ENCODE data around the gene SOCS7.

DNA sequence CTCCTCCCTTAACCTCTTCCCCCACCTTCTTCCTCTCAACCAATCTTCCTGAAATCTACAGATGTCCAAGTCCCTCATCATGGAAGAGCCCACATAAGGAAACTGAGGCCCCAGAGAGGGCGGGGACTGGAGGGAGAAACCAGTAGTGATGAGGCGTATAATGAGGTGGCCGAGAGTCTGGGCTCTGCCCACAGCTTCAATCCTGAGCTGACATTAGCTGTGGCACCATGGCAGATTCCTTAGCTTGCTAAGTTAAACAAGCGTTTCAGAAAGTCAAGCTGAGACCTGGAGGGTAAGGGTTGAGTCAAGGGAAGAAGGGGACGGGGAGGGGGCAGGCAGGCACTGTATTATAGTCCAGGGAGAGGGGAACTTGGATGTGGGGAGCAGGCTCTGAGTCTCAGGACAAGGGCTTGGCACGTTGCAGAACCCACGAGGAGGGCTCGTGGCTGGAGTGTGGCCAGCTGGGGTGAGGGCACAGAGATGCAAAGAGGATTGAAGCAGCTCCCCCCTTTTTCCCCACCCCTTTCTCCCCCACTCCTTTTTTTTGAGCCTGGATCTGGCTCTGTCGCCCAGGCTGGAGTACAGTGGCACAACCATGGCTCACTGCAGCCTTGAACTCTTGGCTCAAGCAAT, 89.9 kb downstream of the SOCS7 start:
- TF ChIP-seq RARB (CRISPR knock-in tag; IDR thresholded peaks at IDR 0.05) (no peak), GLIS3 (CRISPR knock-in tag; IDR thresholded peaks at IDR 0.05) (no peak), ARNTL (CRISPR knock-in tag; IDR thresholded peaks at IDR 0.05; ENCODE audit: borderline replicate concordance, low read depth) (no peak), PPARA (CRISPR knock-in tag; IDR thresholded peaks at IDR 0.05; ENCODE audit: borderline replicate concordance) (no peak), CSDC2 (CRISPR knock-in tag; IDR thresholded peaks at IDR 0.05) (no peak), TCF4 (CRISPR knock-in tag; IDR thresholded peaks at IDR 0.05; ENCODE audit: borderline replicate concordance) (no peak), ZFP30 (CRISPR knock-in tag; IDR thresholded peaks at IDR 0.05) (no peak), ISL1 (CRISPR knock-in tag; IDR thresholded peaks at IDR 0.05) (no peak), OSR1 (CRISPR knock-in tag; IDR thresholded peaks at IDR 0.05) (no peak)
- TF ChIP-seq, protein P1, sequence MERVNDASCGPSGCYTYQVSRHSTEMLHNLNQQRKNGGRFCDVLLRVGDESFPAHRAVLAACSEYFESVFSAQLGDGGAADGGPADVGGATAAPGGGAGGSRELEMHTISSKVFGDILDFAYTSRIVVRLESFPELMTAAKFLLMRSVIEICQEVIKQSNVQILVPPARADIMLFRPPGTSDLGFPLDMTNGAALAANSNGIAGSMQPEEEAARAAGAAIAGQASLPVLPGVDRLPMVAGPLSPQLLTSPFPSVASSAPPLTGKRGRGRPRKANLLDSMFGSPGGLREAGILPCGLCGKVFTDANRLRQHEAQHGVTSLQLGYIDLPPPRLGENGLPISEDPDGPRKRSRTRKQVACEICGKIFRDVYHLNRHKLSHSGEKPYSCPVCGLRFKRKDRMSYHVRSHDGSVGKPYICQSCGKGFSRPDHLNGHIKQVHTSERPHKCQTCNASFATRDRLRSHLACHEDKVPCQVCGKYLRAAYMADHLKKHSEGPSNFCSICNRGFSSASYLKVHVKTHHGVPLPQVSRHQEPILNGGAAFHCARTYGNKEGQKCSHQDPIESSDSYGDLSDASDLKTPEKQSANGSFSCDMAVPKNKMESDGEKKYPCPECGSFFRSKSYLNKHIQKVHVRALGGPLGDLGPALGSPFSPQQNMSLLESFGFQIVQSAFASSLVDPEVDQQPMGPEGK (CRISPR knock-in tag; IDR thresholded peaks at IDR 0.05; ENCODE audit: borderline replicate concordance): no peak
- TF ChIP-seq, protein P2, sequence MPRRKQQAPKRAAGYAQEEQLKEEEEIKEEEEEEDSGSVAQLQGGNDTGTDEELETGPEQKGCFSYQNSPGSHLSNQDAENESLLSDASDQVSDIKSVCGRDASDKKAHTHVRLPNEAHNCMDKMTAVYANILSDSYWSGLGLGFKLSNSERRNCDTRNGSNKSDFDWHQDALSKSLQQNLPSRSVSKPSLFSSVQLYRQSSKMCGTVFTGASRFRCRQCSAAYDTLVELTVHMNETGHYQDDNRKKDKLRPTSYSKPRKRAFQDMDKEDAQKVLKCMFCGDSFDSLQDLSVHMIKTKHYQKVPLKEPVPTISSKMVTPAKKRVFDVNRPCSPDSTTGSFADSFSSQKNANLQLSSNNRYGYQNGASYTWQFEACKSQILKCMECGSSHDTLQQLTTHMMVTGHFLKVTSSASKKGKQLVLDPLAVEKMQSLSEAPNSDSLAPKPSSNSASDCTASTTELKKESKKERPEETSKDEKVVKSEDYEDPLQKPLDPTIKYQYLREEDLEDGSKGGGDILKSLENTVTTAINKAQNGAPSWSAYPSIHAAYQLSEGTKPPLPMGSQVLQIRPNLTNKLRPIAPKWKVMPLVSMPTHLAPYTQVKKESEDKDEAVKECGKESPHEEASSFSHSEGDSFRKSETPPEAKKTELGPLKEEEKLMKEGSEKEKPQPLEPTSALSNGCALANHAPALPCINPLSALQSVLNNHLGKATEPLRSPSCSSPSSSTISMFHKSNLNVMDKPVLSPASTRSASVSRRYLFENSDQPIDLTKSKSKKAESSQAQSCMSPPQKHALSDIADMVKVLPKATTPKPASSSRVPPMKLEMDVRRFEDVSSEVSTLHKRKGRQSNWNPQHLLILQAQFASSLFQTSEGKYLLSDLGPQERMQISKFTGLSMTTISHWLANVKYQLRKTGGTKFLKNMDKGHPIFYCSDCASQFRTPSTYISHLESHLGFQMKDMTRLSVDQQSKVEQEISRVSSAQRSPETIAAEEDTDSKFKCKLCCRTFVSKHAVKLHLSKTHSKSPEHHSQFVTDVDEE (CRISPR knock-in tag; IDR thresholded peaks at IDR 0.05): no peak
- TF ChIP-seq, protein P3, sequence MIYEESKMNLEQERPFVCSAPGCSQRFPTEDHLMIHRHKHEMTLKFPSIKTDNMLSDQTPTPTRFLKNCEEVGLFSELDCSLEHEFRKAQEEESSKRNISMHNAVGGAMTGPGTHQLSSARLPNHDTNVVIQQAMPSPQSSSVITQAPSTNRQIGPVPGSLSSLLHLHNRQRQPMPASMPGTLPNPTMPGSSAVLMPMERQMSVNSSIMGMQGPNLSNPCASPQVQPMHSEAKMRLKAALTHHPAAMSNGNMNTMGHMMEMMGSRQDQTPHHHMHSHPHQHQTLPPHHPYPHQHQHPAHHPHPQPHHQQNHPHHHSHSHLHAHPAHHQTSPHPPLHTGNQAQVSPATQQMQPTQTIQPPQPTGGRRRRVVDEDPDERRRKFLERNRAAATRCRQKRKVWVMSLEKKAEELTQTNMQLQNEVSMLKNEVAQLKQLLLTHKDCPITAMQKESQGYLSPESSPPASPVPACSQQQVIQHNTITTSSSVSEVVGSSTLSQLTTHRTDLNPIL (CRISPR knock-in tag; IDR thresholded peaks at IDR 0.05; ENCODE audit: low read depth): no peak

All from SK-N-SH treated with all-trans-retinoic acid at 6 μM for 48 hours (cell line).